ENCODE data around the gene CACNA1B.

DNA sequence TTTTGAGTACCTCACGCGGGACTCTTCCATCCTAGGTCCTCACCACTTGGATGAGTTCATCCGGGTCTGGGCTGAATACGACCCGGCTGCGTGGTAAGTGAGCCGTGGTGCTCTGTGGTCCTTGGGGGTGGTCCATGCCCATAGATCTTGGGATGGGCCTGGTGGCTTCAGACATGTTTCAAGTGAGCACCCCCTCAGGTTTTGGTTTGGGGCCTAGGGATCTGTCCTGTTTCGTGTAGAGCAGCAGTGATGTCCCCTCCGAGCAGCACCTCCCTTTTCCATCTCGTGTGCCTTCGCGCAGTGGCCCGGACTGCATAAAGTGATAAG lies 218.9 kb downstream of the CACNA1B start:
- TF ChIP-seq POLR2A (IDR thresholded peaks at IDR 0.05) (no peak), EP300 (IDR thresholded peaks at IDR 0.05) (no peak), POLR2AphosphoS5 (IDR thresholded peaks at IDR 0.05) (no peak)
- TF ChIP-seq, protein P1, sequence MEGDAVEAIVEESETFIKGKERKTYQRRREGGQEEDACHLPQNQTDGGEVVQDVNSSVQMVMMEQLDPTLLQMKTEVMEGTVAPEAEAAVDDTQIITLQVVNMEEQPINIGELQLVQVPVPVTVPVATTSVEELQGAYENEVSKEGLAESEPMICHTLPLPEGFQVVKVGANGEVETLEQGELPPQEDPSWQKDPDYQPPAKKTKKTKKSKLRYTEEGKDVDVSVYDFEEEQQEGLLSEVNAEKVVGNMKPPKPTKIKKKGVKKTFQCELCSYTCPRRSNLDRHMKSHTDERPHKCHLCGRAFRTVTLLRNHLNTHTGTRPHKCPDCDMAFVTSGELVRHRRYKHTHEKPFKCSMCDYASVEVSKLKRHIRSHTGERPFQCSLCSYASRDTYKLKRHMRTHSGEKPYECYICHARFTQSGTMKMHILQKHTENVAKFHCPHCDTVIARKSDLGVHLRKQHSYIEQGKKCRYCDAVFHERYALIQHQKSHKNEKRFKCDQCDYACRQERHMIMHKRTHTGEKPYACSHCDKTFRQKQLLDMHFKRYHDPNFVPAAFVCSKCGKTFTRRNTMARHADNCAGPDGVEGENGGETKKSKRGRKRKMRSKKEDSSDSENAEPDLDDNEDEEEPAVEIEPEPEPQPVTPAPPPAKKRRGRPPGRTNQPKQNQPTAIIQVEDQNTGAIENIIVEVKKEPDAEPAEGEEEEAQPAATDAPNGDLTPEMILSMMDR (IDR thresholded peaks at IDR 0.05) = no peak
